Stimulated activated CD4-positive, alpha-beta T cell treated with anti-CD3 and anti-CD28 coated beads, Interleukin-15, amount 100 ng/mL, for 24 hours (primary cell): Measurements from ENCODE around the gene WWP2.

Experiments
- DNase-seq: peaks from one replicate; pipeline ENCODE4 v3.0.0-alpha.2; 2020

WWP2 gene

DNA sequence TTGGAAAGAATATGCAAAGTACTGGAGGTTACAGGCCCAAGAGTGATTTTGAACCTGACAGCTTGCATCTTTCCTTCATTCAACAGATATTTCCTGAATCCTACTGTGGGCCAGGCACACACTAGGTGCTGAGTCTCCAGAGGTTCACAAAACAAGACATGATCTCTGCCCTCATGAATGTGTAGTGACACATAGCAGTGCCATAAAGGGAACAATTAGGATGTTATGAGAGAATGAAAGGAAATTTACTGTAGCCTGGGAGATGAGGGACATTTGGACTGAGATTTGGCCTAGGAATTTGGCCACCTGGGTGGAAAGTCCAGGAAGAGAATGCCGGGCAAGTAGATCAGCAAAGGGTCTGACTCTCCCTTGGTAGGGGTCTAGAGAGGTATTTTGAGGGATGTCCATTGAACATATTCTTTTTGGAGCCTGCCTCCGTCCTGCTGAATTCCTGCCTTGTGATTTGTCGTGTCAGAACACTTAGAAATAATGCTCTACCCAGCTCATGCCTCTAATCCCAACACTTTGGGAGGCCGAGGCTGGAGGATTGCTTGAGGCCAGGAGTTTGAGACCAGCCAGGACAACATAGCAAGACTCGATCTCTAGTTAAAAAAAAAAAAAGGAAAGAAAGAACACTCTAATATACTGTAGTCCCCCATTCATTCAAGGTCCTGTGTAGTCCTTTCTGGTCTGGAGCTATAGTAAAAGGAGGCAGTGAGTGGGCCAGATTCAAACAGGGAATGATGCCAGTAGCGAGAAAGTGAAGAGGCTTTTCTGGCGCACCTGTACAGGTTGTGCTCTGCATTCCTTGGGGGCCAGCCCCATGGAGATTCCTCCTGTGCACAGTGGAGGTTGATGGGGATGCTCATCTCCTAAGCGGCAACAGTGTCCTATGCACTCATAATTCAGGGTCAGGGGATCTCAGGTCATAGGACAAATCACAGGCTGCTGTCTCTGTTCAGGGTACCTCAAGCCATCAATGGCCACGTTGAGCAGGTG, 98.4 kb downstream of the WWP2 start:
- no peak for DNase-seq

DNA sequence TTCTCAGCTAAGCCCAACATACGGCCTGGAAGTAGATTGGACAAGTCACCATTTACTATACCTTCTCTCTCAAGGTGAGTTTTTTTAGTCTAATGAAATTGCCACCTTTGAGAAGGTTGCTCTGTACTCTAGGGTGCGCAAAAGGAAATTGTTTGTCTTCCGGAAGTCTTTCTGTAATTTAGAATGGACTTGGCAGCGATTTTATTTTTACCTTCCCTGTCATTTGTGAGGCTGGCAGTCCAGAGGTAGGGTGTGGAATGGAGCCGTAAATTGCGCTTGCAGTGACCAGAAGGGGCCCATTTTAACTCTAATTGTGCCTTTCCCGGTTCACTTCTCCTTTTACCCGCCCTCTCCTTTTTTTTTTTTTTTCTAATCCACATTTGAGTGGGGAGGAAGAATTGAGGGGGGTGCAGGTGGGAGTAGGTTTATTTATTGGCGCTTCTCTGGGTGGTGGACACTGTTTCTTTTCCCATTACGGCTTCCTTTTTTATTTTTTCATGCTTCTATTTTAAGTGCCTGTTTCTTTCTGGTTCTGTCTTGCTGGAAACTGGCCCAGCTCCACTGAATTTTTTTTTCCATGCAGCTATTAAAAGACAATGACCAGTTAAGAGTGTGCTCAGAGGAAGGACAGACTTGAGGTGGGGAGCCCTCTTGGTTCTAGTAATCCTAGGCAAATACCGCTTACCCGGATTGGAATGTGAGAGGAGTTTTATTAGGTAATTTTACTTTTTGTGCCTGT, 99.3 kb downstream of the WWP2 start:
- no peak for DNase-seq

DNA sequence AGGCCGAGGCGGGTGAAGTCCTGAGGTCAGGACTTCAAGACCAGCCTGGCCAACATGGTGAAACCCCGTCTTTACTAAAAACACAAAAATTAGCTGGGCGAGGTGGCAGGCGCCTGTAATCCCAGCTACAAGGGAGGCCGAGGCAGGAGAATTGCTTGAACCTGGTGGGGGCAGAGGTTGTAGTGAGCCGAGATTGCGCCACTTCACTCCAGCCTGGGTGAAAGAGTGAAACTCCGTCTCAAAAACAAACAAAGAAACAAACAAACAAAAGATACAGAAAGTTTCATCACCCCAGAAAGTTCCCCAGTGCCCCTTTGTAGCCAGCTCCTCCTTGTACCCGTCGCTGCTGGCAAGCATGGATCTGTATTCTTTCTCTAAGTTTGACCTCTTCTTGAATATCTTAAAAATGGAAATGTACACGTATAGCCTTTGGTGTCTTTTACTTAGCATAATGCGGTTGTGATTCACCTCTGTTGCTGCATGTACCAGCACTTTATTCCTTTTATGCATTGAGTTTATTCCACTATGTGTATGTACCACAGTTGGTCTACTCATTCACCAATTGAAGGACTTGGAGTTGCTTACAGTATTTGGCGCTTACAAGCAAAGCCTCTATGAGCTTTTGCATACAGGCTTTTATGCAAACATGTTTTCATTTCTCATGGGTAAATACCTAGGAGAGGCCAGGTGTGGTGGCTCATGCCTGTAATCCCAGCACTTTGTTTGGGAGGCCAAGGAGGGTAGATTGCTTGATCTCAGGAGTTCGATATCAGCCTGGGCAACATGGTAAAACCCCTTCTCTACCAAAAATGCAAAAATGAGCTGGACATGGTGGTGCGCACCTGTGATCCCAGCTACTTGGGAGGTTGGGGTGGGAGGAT, 101.5 kb downstream of the WWP2 start:
- no peak for DNase-seq

DNA sequence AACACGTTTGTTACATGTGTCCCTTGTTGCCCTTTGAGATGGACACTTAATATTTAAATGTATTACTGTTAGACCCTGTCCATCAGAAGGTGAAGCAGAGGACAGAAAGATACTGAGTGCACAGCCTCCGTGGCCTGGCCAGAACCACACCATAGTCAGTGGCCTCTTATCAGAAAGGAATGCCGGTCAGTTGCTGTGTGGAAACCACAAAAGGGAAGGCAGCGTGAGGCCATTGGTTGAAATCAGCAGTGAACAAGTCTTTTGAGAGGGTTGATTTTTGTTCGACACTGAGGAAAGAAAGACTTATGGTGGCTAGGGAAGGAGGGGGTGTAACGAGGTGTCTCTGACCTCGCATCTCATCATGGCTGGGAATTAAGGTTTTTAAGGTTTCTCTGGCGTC, 103.6 kb downstream of the WWP2 start:
- no peak for DNase-seq

DNA sequence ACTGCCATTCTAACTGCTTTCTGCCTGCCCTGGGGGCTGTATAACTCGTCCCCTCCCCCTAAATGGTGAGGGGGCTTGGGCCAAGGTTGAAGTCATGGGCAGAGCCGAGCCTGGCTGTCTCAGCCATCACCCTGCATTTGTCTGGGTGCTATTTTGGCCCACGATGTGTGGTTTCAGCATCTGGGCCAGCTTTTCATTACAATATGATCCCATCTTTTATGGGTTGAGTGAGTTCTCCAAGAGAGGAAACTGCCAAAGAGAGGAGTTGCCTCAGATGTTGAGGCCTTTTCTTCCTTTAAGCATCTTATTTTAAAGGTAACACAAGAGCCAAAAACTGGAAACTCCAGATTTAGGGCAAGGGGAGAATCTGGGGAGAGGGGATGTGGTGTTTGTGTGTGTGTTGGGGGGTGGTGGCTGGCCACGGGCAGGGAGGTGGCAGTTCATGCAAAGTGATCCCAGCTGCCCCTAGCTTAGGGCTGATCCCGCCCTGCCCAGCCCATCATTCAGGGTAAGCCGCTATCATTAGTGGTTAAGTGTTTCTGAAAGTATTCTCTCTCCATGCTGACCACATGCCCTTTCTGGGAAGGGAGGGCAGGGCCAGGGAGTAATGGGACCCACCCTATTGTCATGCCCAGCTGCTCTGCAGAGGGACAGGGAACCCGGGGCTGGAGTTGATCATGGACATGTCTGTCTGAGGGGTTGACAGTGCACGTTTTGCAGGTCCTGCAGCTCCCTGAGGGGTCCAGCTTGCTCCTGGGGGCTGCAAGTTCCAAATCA, 105.8 kb downstream of the WWP2 start:
- DNase-seq, result no peak

DNA sequence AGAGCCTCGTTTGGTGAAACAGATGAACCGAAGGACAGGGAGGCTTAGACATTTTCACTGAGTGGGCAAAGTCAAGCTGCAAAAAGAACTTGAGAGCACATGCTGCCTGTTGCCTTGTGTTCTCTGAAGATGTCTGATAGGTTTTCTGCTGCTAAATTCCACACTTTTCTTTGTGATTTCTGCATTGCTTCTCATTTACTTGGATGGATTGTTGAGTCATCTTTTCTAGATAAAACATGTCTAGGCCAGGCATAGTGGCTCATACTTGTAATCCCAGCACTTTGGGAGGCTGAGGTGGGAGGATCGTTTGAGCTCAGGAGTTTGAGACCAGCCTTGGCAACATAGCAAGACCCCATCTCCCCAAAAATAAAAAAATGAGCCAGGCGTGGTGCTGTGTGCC, 108.6 kb downstream of the WWP2 start:
- no peak for DNase-seq

DNA sequence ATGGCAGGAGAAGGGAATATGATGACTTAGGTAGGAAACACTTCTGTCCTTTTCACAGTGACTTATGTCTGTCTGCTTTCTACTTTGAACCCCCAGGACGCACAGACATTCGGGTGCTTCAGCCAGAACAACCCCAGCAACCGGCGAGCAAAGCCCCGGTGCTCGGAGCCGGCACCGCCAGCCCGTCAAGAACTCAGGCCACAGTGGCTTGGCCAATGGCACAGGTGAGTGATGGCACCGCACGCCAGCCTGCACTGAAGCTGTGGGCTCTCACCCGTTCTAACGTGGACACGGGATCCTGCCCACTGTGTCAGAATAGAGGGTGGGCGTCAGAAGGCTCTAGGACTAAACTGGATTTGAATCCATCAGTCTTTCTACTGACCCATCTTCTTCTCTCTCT, 109.6 kb downstream of the WWP2 start:
- no peak for DNase-seq

DNA sequence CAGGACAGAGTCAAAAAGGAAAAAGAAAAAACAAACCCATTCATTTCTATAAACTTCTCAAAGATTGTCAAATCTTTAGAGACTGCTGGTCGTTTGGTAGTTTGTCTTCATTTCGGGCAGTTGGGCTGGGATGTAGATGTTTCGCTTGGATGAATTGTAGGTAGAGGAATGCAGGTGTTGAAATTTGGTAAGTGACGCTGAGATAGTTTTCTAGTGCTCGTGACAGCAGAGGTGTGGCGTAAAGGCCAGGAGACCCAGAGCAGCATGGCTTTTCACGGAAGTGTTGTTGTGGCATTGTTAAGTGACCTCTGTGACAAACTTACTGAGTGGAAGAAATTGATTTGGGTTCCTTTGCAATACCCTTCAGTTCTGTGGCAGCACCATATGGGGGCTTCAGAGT, 110.8 kb downstream of the WWP2 start:
- no peak for DNase-seq

DNA sequence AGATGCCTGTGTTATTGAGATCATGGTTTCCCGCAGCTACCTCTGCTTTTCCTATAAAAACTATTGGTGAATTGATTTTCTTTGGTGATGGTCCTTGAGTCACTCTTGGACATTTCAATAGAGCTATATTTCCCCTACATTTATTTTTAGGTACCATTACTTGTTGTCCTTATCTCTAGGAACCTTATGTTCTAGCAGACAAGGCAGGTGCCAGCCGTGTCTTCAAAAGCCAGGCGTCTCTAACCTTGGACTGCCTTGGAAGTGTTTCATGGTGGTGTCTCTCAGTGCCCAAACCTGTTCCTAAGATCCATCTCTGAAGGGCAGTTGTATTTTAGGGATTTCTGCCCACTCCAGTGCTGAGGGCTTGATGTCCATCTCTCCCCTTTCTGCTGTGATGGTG, 111.7 kb downstream of the WWP2 start:
- DNase-seq, result no peak

DNA sequence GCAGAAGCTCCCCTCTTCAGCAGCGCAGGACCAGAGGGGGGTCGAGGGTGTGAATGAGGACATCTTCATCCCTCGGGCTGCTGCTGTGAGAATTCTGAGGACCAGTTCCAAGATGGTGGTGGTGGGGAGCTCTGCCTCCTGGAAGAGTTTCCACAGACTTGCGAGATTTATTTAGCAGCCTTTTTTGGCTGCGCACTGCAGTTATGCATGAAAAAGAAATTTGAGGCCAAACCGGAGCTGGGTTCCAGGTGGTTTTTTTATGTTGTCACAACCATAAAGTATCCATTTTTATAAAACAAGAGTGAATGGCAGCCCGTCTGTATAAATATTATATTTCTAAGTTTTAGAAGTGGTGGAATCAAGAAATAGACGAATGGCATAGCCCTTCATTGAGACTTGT, 112.1 kb downstream of the WWP2 start:
- DNase-seq, result no peak

DNA sequence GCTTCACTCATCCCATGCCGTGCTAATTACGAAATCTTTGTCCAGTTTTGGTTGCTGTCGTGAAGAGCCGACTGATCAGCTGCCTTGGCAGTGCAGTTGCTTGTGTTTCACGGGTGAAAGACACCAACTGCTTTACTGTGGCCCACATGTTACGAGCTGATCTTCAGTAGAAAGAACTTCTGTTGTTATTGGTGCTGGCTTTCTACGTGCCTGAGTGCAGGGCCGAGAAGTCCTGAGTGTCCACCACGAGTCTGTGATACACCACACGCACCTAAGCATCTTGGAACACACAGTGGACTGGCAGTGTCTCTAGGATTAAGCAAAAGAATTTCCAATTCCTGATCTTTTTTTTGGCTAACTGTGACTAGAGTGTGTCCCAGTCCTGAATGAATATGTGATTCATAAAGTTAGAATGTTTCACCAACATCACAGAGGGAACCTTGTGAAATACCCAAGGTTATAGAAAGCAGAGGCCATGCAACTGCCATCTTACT, 118.6 kb downstream of the WWP2 start:
- DNase-seq, result no peak

DNA sequence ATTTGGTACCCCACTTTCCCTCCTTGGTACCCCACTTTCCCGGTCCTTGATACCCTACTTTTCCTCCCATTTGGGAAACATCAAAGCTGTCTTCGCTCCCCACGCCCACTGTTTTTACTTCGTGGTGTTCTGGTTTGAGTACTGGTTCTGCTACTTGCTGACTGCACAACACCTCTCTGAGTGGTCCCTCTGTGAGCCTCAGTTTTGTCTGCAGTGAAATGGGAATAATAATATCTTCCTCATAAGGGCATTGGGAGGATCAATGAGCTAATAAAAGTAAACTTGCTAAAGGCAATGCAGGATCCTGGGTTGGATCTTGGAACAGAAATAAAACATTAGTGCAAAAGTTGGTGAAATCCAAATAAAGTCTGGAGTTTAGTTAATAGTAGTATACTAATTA, 119.0 kb downstream of the WWP2 start:
- DNase-seq, result no peak

DNA sequence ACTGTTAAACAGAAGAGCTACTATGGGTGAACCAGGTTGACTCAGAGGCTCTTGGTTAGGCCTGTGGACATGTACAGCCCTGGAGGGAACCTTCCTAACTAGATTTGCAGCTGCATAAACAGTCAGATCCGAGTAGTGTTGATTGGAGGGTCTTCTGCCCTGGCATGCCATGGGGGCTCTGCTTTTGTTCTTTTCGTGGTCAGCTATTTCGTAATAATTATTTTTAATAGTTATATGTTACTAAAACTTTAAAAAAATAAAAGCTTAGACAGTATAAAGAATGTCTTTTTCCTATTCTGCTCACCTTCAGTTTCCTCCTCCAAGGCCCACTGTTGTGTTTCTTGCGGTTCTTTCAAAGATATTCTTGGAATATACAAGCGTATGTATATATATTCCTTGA, 121.6 kb downstream of the WWP2 start:
- DNase-seq, result no peak

DNA sequence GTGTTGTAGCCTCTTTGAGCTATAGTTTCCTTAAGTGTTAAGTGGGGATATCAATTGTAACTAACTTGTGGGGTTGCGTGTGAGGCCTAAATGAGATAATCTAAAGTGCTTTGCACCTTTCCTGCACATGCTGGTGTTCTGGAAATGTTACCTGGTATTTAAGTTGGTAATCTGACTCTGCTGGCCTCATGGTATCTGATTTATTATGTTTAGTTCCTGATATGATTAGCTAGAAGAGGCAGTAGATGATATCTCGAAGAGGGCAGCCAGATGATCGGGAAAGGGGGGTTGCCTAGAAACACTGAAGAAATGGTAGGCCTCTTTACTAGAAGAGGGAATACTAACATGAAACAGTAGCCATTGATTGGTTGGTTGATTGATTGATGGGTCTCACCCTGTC, 123.6 kb downstream of the WWP2 start:
- no peak for DNase-seq

DNA sequence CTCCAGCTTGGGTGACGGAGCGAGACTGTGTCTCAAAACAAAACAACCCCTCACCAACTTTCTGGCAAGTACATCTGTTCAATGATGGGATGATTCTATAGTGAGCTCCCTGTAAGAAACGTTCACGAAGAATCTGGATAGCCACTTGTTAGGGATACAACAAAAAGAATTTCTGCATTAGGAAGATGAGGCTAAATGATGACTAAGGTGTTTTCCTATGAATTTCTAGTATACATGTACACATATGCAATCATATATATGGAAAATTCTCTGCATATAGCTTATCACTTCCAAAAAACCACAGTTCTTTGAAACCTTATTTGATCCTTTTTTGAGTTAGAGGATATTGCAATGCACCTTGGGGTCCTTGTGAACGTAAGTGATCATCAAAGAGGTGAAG, 124.6 kb downstream of the WWP2 start:
- no peak for DNase-seq

DNA sequence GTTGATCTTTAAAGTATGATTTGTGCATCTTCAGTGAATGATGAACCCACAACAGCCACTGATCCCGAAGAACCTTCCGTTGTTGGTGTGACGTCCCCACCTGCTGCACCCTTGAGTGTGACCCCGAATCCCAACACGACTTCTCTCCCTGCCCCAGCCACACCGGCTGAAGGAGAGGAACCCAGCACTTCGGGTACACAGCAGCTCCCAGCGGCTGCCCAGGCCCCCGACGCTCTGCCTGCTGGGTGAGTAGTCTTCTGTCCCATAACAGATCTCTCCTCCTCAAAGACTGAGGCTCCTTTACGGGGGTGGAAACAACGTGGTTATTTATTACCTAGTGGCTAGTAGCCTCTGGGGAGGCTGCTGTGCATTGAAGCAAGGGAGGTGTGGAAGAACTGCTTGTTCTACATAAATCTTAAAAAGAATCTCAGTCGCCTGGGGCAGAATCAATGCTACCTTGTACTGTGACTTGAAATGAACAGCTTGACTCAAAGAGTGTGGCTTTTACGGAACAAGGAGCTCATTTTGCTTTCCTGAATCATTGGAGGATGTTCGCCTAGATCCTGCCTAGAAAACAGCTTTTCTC, 126.0 kb downstream of the WWP2 start:
- DNase-seq, result no peak

DNA sequence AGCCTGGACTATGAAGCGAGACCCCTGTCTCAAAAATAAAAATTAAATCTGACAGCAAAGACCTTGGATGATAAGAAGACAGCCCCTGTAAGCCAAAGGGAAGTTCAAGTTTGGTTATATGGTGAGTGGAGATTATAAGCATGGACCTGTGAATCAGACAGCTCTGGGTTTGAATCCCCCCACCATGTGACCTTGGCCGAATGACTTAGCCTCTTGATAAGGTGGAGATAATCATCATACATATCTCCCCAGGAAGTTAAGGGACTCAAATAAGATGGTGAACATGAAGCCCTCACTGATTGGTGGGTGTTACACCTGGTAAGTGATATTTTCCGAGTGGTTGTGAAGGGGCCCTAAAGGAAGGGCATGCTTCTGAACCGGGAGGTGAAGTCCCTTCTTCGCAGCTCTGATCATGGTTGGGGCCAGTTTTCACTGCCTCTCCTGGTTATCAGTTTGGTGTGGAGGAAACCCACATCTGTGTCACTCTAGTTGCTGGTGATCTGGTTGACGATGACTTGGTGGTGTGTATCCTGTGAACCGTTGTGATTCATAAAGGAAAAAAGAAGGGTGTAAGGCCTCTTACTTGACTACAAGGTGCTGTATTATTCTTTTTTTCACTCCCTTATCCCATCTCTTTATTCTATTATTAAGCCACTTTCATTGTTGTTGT, 127.3 kb downstream of the WWP2 start:
- DNase-seq, result peak; percentile 12

DNA sequence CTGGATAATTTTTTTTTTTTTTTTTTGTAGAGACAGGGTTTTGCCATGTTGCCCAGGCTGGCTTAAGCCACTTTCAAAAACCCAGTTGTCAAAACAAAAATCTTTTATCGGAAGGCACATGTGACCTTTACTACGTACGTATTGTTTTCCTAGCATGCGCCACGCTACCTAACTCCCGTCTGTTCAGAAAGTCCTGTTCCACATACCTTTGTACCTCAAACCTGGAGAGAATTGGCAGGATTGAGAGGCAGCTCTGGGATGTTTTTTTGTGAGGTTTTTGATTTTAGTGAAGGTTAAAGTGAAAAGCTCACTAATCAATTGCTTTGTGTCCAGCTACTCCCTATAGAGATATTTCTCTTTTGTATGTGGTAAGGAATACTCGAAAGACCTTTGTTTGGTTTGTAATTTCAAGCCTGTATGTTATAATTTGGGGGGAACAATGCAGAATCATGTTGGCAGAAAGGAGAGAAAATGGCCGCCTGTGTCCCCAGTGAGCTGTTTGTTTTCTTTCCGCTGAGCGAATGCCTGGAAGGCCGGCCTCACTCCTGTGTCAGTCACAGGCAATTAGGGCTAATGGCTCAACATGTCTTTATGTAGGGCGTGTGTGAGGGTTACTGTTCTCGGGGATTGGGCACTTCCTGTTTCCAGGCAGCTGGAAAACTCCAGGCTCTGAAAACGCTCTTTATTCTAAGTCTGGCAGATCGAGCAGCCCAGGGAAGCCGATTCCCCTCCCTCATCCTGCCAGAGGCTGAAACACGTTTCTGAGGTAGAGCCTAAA, 128.2 kb downstream of the WWP2 start:
- no peak for DNase-seq

DNA sequence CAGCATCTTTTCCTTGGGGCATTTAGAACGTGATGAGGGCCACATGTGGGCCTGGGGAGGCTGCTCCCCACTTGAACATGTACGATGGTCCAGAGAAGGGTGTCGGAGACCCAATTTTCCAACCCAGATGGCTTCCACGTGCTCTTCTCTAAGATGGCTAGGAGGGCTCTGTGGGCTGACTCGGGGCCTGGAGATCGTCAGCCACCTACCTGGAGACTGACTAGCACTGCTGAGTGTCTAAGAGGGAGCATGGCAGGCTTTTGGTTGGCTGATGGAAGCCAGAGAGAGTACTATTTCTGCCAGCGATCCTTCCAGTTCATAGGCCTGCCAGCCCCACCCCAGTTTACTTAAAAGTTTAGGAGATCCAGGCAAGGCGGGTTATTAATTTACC, 128.8 kb downstream of the WWP2 start:
- DNase-seq, result no peak

DNA sequence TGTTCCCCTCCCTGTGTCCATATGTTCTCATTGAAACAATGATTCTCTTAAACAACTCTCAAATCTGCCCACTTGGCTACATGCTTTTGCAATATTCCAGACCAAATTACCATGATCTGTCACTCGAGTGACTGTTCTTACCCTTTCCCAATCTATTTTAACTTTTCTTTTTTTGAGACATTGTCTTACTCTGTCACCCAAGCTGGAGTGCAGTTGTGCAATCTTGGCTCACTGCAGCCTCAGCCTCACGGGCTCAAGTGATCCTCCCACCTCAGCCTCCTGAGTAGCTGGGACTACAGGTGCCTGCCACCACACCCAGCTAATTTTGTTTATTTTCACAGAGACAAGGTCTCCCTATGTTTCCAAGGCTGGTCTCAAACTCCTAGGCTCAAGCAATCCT, 130.2 kb downstream of the WWP2 start:
- no peak for DNase-seq
